Fibroblast of pulmonary artery (primary cell): ENCODE measurements around the gene FEN1.

Experiments
- DNase-seq: peaks from one replicate; pipeline ENCODE4 v3.0.0-alpha.2; 2010; ENCODE audit warnings: low read depth
- H3K4me3 ChIP-seq: replicated peaks from 2 replicates; pipeline ENCODE4 v1.5.1; 2011; ENCODE audit warnings: low read depth, mild to moderate bottlenecking, control low read depth, low read length, moderate library complexity
- CTCF ChIP-seq: IDR thresholded peaks from 2 replicates; pipeline ENCODE4 v1.5.1; 2011; ENCODE audit warnings: mild to moderate bottlenecking, control low read depth, low read length, inconsistent platforms; ENCODE audit errors: missing control alignments

The FEN1 gene

GRCh38 chr11:61817471-61818202, 24.9 kb downstream of the FEN1 start:
- peak overlapping the region; percentile 83 for H3K4me3 ChIP-seq
- TF ChIP-seq CTCF = no peak
- no peak for DNase-seq

GRCh38 chr11:61820174-61820573, 27.5 kb downstream of the FEN1 start:
- no peak overlapping the region for H3K4me3 ChIP-seq
- TF ChIP-seq CTCF = no peak
- no peak for DNase-seq

- peak overlapping the region; percentile 94 for H3K4me3 ChIP-seq
- DNase-seq = no peak
- TF ChIP-seq CTCF = no peak
These were observed 34.3 kb downstream of the FEN1 start for GRCh38 chr11:61826930-61827570.

GRCh38 chr11:61827571-61828378, 35.1 kb downstream of the FEN1 start, which contains the start of gene FADS2:
TSS of gene FADS2 (plus strand) at chr11:61828300. CDS start at chr11:61828391, 91 bp downstream.
- peak within 1 kb of the TSS; percentile 94 for H3K4me3 ChIP-seq
- no peak for TF ChIP-seq CTCF
- DNase-seq = peak; percentile 97

- no peak for DNase-seq
- no peak for TF ChIP-seq CTCF
- H3K4me3 ChIP-seq = peak overlapping the region; percentile 94
These were observed 35.6 kb downstream of the FEN1 start for GRCh38 chr11:61828379-61828628.

GRCh38 chr11:61828629-61829407, 36.1 kb downstream of the FEN1 start:
- peak; percentile 30 for TF ChIP-seq CTCF
- peak; percentile 37 for DNase-seq
- peak overlapping the region; percentile 94 for H3K4me3 ChIP-seq
